Activated CD8-positive, alpha-beta memory T cell treated with anti-CD3 and anti-CD28 coated beads for 4 hours (primary cell): ENCODE results near the gene KRTAP20-3.

ENCODE experiments used
- DNase-seq, 2 donors: peaks; one replicate each; pipeline ENCODE4 v3.0.0-alpha.2; 2020; ENCODE audit warnings: low read depth in 2 of 2

The KRTAP20-3 gene

DNA sequence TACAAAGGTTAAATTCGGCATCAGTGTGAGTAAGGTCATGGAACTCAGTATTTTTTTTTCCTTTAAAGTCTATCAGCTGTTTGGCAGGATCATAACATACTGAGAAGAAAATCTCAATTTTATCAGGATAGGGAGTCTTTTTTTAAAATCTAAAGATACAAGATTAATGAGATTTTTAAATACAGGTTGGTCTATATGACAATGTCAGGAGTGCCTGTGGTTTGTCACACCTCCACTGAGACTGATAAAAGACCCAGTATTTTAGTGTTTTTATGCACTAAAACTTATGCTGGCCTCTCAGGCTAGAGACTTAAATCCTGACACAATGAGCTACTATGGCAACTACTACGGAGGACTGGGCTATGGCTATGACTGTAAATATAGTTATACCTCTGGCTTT lies at the start of gene KRTAP20-3:
KRTAP20-3 (plus strand) TSS at position 301 of the 400 bp plus-strand sequence.
- DNase-seq: no peak

DNA sequence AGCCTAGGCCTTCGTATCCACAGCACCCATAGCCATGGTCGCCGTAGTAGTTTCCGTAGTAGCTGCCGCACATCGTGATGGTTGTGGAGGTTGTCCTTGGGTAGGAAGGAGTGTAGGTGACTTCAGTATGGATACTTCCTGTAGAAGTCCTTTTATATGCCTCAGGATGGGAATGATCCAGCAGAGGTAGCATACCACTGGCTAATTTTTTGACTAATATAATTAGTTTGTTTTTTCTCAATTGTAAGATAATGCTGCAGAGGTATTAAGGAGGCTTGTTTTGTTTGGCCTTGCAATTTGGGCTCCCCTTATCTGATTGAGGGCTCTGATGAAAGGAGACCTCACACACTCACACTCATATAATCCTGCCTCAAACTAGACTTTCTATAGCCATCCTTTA lies 43.9 kb upstream of the KRTAP20-3 start, which contains the start of gene KRTAP6-2:
KRTAP6-2 (minus strand) TSS at position 101 of the 400 bp plus-strand sequence; CDS start at position 73, 28 bp downstream.
- no peak for DNase-seq

DNA sequence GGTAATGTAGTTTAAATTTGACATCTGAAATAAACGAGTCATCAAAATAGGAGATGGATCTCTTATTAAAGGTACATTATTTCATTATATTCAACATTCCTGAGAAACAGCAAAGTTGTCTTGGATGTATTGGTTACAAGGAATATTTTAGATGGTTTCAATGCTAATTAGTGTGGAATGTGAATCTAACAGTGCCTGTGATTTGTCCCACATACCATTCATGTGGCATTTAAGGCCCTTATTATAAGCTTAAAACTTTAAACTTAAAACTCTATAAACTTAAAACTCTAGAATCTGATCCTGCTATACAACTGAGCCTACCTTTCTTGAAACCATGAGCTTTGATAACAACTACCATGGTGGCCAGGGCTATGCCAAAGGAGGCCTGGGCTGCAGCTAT lies 41.9 kb upstream of the KRTAP20-3 start, which contains the start of gene KRTAP22-1:
KRTAP22-1 (plus strand) TSS at position 301 of the 400 bp plus-strand sequence.
- no peak for DNase-seq

DNA sequence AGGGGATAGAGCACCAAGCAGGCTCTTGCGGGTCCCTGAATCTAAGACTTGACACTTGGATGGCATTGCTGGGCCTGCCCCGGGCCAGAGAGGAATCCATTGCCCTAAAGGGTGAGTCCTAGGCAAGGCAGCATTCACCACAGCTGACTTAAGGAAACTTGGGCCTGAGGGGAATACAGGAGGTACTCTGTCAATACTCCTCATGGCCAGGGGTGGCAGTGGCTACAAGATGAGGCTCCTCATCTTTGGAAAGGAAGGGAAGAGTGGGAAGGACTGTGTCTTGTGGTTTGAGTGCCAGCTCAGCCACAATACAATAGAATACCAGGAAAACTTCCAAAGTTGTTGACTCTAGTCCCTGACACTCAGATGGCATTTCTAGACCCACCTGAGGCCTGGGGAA lies 36.7 kb upstream of the KRTAP20-3 start:
- no peak for DNase-seq

GRCh38 chr21:30612132-30612531 lies 30.5 kb upstream of the KRTAP20-3 start:
- DNase-seq: no peak

- no peak for DNase-seq
Measured at GRCh38 chr21:30613836-30614235, 28.8 kb upstream of the KRTAP20-3 start, which contains the start of gene KRTAP6-1. TSS of gene KRTAP6-1 (minus strand) at chr21:30613930. CDS start at chr21:30613904, 26 bp downstream.

GRCh38 chr21:30615199-30615598 lies 27.5 kb upstream of the KRTAP20-3 start:
- no peak for DNase-seq

DNA sequence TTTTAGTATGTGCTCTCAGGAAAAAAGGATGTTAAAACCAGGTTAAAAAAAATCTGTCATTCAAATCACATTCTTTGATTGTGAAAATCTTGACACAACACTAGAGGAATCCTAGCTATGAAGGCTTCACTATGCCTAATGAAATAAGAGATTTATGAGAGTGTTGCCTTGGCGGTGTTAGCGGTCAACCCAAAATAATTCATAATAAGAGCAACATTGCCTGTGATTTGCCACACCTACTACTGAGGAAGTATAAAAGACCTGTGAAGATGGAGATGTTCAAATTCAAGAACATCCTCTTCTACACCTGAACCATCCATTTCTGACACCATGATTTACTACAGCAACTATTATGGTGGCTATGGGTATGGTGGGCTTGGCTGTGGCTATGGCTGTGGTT lies 26.5 kb upstream of the KRTAP20-3 start, which contains the start of gene KRTAP20-1:
KRTAP20-1 (plus strand) TSS at position 301 of the 400 bp plus-strand sequence; CDS start at position 331, 30 bp downstream.
- DNase-seq: no peak

GRCh38 chr21:30620080-30620479 lies 22.6 kb upstream of the KRTAP20-3 start:
- no peak for DNase-seq

GRCh38 chr21:30620522-30620921 lies 22.1 kb upstream of the KRTAP20-3 start, which contains the start of gene KRTAP20-4:
TSS of gene KRTAP20-4 (plus strand) at chr21:30620627.
- DNase-seq: no peak

GRCh38 chr21:30623362-30623761 lies 19.3 kb upstream of the KRTAP20-3 start:
- no peak for DNase-seq

GRCh38 chr21:30625449-30626165 lies 17.1 kb upstream of the KRTAP20-3 start:
- DNase-seq: no peak

DNA sequence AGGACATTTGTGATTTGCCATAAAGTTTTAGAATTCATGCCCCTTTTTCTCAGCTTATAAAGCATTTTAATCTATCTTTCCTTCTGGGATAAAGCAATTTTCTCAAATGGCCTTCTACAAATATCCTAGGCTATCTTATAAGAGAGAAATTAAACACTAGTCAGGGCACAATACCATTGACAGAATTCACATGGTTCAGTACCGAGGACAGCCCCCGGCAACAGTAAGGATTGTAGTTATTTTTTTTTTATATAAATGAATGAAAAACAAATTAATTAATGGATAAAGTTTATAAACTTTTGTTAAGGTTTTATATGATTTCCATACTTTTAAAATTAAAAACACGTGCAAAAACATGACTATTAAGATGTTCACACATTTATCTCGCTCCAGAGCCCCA lies 14.6 kb upstream of the KRTAP20-3 start:
- no peak for DNase-seq

- DNase-seq: no peak
Measured at GRCh38 chr21:30629200-30629599, 13.5 kb upstream of the KRTAP20-3 start.

- DNase-seq: no peak
Measured at GRCh38 chr21:30634906-30635305, 7.8 kb upstream of the KRTAP20-3 start, which contains the start of gene KRTAP20-2. TSS of gene KRTAP20-2 (plus strand) at chr21:30635206. CDS start at chr21:30635264, 58 bp downstream.

GRCh38 chr21:30638686-30639085 lies 4.0 kb upstream of the KRTAP20-3 start:
- no peak for DNase-seq

GRCh38 chr21:30646904-30647414 lies 4.3 kb downstream of the KRTAP20-3 start:
- DNase-seq: no peak

- DNase-seq: no peak
Measured at GRCh38 chr21:30652891-30653290, 10.2 kb downstream of the KRTAP20-3 start.

- no peak for DNase-seq
Measured at GRCh38 chr21:30668776-30669175, 26.1 kb downstream of the KRTAP20-3 start.

DNA sequence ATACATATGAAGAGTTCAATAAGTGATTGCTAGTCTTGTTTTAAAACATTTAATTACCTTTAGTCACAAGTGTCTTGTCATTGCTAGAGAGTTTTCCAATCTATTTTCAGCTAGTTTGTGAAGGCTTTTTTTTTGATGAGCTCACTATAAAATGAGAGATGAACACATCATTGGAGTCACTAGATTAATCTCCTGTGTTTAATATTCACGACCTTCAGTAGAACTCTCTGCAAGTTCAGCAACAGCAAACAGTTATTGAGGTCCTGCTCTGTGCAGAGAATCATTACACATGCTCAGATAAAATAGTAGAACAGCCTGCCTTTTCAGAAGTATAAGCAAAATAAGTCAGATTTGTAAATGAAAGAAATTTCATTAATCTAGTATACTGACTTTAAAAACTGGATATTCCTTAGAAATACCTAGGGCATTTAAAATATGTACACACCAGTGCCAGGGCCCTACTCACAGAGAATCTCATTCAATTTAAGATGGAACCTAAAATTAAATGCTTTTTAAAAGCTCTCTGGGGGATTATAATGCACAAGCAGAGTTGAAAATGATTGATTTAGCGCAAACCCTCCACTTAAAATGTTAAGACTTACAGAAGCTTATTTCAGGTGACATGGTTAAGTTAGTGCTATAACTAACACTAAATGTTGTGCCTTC lies 30.5 kb downstream of the KRTAP20-3 start:
- DNase-seq: no peak

DNA sequence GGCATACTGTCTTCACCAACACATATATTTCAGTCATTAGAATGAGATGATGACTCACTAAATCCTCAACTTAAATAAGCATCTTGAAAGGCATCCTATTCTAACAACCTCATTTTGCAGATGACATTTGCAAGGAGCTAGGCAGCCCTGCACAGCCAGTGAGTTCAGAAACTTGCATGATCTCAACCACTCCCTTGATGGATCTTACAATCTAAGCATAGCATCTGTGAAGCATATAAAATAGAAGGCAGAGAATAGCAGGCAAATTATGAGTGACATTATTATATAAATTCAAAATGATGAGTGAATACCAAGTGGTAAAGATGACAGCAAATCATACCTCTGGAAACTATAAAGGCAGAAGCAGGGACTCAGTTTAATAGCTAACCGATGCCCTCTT lies 31.6 kb downstream of the KRTAP20-3 start:
- DNase-seq: no peak

DNA sequence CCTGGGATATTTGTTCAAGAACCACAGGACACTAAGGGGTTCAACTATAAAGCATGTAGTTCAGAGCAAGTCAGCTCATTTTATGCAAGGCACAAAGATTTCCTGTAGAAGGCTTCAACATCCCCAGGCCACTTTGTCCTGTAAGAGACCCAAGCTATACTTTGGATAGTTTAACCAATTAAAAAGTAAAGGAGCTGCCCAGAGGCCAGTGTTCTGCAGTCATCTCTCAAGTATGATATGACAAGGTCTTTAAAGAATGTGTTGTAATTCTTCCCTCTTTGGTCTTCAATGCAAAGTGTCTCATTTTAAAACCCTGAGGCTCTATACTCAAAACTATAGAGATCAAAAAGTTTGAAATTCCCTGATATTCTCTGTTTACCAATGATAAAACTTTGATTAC lies 34.1 kb downstream of the KRTAP20-3 start:
- no peak for DNase-seq
